ENCODE measurements around the gene TECPR1. TPM values are rescaled to one million over a fixed set of nuclear protein-coding genes. Genes with fewer than 3 reads are reported as not detected.

TECPR1 gene
- total RNA-seq, 1 experiment from 2014 or later = 16.7 TPM

DNA sequence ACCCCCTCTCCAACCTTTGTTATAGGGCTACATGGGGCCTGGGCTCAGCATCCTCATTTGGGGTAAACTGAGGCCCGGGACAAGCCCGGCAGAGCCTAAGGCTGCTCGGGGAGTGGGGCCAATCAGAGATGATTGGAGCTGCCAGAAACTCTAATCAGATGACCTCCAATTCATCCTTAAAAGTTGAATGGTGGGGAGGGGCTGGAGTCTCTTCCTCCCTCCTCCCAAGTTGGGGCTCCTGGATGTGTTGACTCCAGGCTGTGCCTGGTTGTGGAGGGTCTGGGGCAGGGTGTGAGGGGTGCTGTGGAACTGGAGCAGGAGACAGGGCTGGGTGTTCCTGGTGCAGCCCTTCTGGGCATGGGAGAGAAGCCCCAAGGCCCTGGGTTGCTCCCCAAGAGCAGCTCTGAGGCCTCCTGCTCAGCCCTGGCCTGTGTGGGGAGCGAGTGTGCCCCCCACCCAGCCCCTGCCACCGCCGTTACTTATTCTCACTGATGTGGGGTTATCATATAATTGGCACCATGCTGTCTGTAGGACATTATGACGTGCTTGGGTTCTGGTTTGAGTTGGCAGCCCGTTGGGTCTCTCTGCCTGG, 38.6 kb downstream of the TECPR1 start:
- no peak for DNase-seq (ENCODE audit: low spot score)

DNA sequence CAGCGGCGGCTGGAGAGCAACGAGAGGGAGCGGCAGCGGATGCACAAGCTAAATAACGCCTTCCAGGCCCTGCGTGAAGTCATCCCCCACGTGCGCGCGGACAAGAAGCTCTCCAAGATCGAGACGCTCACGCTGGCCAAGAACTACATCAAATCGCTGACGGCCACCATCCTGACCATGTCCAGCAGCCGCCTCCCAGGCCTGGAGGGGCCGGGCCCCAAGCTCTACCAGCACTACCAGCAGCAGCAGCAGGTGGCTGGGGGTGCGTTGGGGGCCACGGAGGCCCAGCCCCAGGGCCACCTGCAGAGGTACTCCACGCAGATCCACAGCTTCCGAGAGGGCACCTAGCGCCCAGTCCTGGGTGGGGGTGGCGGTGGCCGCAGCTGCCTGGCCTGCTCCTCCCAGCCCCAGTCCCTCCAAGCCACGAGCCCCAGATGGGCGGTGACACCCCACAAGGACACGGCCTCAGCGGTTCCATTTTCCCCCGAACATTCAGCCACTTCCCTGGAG, 39.4 kb downstream of the TECPR1 start:
- no peak for DNase-seq (ENCODE audit: low spot score)

DNA sequence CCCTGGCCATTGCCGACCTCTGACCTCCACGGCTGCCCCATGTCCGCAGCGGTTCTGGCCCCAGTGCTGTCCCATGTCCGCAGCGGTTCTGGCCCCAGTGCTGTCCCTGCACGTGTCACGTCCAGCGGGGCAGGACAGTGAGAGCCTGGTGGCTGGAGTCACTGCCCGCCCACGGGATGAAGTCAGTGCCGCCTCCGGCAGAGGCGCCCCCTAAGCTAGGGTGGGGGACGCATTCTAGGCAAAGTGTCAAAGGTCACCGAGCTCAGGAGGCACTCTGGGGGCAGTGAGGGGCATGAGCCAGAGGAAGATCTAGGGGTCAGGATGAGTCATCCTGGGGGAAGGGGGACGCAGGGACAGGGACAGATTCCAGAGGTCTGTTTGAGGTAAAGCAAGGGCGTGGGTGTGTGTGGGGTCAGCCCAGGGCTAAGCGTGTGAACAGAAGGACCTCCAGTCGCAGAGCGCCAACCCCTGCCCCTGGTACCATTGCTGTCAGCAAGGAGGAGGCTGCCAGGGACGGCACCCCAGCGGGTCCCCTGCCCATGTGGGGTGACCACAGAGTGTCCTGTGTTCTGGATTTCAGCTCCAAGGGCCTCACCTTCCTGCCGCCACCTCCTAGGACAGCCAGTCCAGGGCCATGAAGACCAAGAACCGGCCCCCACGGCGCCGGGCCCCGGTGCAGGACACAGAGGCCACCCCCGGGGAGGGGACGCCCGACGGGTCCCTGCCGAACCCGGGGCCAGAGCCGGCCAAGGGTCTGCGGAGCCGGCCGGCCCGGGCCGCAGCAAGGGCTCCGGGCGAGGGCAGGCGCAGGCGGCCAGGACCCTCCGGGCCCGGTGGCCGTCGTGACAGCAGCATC, 40.1 kb downstream of the TECPR1 start:
- DNase-seq (ENCODE audit: low spot score) = no peak

DNA sequence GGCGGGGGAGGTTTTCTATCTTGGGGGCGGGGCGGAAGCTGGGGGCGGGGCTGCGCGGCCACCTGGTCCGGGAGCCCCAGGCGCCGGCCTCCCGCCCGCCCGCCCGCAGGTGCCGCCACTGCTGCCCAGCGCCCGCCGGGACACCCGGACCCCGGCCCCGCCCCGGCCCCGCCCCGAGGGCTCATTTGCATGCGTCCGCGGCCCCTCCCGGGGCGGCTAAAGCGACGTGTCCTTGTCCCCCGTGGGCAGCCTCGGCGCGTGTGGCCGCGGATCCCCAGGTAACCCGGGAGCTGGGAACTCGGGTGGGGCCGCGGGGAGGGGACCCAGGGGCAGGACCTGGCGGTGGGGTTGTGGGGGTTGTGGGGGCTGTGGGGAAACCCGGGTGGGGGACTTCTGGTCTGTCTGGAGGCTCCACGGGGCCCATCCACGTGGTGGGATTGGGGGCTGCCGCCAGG, 40.8 kb downstream of the TECPR1 start, which contains the start of gene BHLHA15:
Gene BHLHA15, plus strand, starts transcription at position 219 of the 455 bp plus-strand sequence. CDS start 871 bp downstream, outside the sequence.
- no peak for DNase-seq (ENCODE audit: low spot score)

DNA sequence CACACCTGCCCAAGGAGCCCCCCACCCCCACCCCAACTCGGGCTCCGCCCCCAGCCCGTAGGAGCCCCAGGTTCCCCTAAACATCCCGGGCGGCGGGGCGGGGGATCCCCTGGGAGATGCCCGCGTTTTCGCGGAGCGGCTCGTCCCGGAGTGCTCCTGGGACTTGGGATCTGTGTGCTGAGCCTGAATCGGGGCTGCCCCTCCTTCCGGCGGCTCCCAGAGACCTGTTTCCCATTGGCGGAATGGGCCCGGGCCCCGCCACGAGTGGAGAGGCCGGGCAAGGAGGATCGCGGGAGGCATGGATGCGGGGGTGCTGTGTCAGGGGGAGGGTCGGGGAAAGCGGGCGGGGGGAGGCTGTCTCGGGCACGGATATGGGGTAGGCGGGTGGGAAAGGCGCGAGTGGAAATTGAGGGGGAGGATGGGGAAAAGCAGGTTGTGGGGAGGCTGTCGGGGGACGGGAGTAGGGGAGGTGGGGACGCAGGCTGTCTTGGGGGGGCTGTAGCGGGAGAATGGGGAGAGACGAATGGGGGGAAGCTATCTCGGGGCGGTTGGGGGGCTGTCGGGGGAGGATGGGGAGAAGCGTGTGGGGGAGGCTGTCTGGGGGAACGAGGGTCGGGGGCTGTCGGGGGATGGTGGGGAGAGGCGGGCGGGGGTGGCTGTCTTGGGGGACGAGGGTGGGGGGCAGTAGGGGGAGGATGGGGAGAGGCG, 41.4 kb downstream of the TECPR1 start:
- no peak for DNase-seq (ENCODE audit: low spot score)

DNA sequence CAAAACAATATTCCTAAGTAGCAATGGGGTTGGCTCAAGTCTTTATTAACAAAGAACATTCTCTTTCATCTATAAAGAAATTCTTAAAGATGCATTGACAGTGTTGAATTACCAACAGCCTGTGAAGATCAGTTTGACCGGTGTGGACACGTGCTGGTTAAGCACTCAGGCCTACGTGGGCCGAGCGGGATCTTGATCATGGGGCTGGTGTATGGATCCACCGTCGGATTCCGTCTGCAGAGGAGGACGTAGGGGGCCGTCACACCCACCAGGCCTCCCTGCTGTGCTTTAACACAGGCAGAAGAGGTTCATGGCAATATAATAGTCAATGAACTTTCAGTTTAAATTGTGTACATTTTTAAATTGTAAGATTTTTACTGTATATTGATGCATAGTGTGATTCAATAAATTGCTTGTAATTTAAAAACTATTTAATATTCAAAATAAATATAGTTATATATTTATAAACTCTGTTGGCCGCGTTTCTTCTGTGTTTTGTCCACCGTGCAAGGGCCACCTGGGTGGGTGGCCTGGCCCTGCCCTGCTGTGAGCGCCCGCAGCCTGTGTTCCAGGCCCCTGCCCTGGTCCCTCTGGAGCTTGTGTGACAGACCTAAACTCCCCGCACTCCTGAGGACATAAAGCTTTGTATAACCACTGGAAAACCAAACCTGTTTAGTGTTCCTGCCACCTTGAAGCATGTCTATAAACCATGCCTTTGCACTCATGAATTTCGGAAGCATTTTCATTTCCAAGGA, 42.7 kb downstream of the TECPR1 start:
- DNase-seq (ENCODE audit: low spot score) = no peak

- DNase-seq (ENCODE audit: low spot score) = no peak
Measured at GRCh38 chr7:98206451-98207330, 45.3 kb downstream of the TECPR1 start.

GRCh38 chr7:98205162-98205845, 46.7 kb downstream of the TECPR1 start:
- no peak for DNase-seq (ENCODE audit: low spot score)

GRCh38 chr7:98204670-98205069, 47.4 kb downstream of the TECPR1 start:
- no peak for DNase-seq (ENCODE audit: low spot score)

DNA sequence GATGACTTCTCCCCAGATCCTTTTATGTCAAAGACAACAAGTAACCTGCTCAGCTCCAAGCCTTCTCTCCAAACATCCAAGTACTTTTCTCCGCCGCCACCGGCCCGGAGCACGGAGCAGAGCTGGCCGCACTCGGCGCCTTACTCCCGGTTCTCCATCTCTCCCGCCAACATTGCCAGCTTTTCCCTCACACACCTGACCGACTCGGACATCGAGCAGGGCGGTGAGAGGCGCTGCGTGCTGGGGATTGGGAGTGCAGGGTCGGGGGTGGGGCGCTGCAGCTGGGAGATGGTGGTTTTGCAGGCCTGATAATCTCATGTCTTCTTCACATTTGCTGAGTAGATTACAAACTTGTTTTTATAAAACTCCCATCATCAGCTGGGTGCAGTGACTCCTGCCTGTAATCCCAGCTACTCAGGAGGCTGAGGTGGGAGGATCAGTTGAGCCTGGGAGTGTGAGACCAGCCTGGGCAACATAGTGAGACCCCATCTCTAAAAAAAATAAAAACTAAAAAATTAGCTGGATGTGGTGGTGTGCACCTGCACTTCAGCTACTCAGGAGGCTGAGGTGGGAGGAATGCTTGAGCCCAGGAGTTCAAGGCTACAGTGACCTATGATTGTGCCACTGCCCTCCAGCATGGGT, 47.9 kb downstream of the TECPR1 start:
- no peak for DNase-seq (ENCODE audit: low spot score)

GRCh38 chr7:98203261-98203963, 48.6 kb downstream of the TECPR1 start:
- no peak for DNase-seq (ENCODE audit: low spot score)

DNA sequence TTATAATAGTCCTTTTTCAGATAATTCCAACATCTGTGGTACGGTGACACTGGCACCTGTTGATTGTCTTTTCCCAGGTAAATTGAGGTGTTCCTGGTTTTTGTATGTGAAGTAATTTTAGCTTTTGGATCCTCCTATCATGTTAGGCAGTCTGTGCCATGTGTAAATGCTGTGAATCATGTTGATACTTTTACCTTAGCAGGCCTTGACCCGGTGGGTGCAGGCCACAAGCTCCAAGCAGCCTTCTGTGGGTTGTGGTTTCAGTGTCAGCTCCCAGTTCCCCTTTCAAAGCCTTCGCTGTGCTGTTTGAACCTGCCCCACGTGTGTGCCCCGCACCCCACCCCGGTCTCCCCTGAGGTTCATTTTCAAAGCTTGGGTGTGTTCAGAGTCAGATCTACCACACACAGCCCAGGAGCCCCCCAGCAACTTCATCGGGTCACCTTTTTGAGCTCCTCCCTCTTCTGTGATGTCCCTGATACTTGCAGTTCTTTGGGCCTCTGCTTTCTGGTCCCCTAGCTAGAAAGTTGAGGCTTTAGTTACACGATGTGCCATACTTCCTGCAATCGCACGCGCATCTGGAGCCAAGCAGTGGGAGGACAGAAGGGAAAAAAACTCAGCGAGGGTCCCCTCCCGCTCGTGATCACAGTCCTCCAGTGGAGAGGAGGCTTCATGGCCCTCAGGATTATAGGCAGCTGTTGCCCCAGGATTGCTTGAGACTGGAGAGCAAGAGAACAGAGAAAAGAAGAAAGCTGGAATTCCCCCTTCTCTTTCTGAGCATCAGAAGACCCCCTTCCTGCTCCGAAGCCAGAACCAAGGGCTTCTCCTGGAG, 49.5 kb downstream of the TECPR1 start:
- DNase-seq (ENCODE audit: low spot score) = no peak

- no peak for DNase-seq (ENCODE audit: low spot score)
Measured at GRCh38 chr7:98200364-98200763, 51.7 kb downstream of the TECPR1 start.

- DNase-seq (ENCODE audit: low spot score) = peak; percentile 13
Measured at GRCh38 chr7:98199131-98199530, 52.9 kb downstream of the TECPR1 start.

DNA sequence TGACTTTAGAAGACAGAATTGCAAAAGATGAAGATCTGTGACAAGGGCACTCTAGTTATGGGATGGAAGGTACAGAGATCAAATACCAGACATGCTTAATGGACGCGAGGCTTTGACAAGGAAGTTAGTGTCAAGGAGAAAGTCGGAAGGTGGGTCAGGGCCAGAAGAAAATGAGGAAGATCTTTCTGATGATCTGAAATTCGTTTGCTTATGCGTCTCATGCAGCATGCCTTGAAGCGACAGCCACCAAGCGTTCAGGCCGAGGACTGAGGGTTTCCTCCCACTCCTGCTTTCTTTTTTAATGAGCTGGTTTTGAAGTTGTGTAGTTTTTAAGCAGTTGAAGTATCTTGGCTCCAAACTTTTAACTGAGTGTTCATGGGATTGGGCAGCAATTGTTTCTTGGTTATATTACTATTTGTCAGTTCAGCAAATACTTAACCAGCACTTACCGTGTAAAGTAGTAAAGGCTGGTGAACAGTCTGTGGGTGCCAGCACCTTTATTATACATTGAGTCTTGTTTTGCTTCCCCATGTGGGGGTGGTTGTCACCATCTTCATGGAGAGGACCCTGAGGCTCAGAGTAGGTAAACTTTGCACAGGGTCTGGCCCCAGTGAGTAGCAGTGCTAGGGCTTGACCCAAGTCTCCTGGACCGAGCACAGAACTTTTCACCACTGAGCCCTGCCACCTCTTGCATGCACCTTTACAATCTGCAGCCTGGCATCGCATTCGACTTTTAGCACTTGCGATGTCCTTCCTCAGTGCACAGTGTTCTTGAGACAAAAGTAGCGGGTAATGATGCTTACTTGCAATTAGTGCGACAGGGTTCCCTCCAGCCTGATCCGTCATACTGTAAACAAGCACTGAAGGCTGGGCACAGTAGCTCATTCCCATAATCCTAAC, 55.1 kb downstream of the TECPR1 start:
- no peak for DNase-seq (ENCODE audit: low spot score)

DNA sequence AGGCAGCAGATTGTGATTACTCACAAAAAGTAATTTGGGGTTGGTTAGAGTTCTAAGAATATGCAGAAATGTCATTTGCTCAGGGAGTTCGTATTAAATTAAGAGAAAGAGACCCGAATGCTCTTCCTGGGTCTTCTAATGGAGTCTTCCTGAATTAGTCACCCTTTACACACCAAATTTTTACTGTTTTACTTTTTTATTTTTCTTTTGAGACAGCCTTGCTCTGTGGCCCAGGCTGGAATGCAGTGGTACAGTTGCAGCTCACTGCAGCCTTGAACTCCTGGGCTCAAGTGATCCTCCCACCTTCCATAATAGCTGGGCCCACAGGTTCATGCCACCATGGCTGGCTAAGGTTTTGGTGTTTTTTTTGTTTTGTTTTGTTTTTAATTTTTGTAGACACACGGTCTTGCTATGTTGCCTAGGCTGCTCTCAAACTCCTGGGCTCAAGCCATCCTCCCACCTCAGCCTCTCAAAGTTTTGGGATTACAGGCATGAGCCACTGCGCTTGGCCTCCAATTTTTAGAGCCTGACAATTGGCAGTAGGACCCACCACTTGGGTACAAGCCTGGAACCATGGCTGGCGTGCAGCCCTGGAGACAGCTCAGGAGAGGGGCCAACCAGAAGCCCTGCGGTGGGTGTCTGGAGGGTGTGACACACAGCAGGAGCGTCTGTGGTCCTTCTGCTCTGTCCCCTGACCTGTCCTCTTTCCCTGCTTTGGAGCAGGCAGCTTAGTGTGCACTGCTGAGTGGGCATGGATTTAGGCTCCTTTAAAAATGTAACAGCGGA, 57.2 kb downstream of the TECPR1 start:
- no peak for DNase-seq (ENCODE audit: low spot score)

All from A172 (cell line).